Suprapubic skin (tissue), 4 donors: ENCODE data around the gene PRORP. TPM values are rescaled to one million over a fixed set of nuclear protein-coding genes. Genes with fewer than 3 reads are reported as not detected.

Experiments used
- total RNA-seq, 4 donors: library from RNA; depleted of rRNA; stranded (reverse); fragments of >200 nt; gene quantifications; one replicate each; pipeline ENCODE4 v1.1.0, GENCODE V29; 2016

Gene PRORP
- total RNA-seq, 4 donors from 2014 or later: 31.6 to 45.2 (median 40.9) TPM

Other genes starting within 250 kb of the PRORP start
- 10 to 100 TPM; 37.0 to 95.1 (median 55.7) TPM for gene BAZ1A, start 247.2 kb upstream of the PRORP start, total RNA-seq
- 10 to 100 TPM; 41.5 to 89.5 (median 50.8) TPM for gene SRP54, start 139.6 kb upstream of the PRORP start, total RNA-seq
- 10 to 100 TPM; 31.3 to 46.2 (median 44.2) TPM for gene FAM177A1, start 76.3 kb upstream of the PRORP start, total RNA-seq
- gene PPP2R3C, start 562 bp upstream of the PRORP start, total RNA-seq: 10 to 100 TPM; 10.0 to 14.2 (median 12.4) TPM
- 100 to 1,000 TPM in 3 of 4 donors, 10 to 100 TPM in 1; 80.4 to 133 (median 110) TPM for gene PSMA6, start 169.8 kb downstream of the PRORP start, total RNA-seq